Measurements from ENCODE around the gene SLMAP.

GRCh38 chr3:57731311-57731710 lies 24.8 kb upstream of the SLMAP start:
- TF ChIP-seq CTCF (IDR thresholded peaks at IDR 0.05 in 4 of 5, conservative IDR thresholded peaks at IDR 0.05 in 1 of 5) (no peak), POLR2A (IDR thresholded peaks at IDR 0.05) (no peak)
